ENCODE data around the gene SUMO4.

DNA sequence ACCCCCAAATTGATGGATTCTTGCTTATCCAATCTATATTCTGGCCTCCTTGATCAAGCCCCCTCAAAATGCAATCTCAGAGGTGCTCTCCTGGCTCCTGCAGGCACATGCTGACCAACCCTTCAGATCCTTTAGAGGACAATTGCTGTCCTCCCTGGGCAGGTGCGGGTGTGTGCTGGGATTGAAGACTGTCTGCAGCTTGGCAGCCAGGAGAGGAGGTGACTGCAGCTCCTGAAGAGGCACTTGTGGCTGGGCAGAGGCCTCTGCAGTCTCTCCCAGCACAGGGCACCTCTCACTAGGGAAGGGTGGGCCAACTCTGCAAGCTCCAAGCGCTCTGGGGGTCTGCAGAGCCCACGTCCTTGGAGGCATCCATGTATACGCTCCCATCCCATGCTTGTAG, 28.5 kb downstream of the SUMO4 start:
- no peak for TF ChIP-seq POLR2A (IDR thresholded peaks at IDR 0.05; ENCODE audit: low read depth, low read length)
- no peak for TF ChIP-seq POLR2AphosphoS5 (IDR thresholded peaks at IDR 0.05; ENCODE audit: low read depth, low read length)

Measured in GM12892 (cell line).